ENCODE data around the gene LINGO4.
"Not testable (repeated sequence)": the region's sequence is repeated elsewhere in the genome, so short reads cannot be mapped to it uniquely, and the experiment has no call there.

LINGO4 gene

GRCh38 chr1:151779852-151780251 lies 25.4 kb downstream of the LINGO4 start:
- DNase-seq (ENCODE audit: extremely low read depth, low read depth) = no peak
- TF ChIP-seq, protein P1, sequence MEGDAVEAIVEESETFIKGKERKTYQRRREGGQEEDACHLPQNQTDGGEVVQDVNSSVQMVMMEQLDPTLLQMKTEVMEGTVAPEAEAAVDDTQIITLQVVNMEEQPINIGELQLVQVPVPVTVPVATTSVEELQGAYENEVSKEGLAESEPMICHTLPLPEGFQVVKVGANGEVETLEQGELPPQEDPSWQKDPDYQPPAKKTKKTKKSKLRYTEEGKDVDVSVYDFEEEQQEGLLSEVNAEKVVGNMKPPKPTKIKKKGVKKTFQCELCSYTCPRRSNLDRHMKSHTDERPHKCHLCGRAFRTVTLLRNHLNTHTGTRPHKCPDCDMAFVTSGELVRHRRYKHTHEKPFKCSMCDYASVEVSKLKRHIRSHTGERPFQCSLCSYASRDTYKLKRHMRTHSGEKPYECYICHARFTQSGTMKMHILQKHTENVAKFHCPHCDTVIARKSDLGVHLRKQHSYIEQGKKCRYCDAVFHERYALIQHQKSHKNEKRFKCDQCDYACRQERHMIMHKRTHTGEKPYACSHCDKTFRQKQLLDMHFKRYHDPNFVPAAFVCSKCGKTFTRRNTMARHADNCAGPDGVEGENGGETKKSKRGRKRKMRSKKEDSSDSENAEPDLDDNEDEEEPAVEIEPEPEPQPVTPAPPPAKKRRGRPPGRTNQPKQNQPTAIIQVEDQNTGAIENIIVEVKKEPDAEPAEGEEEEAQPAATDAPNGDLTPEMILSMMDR (IDR thresholded peaks at IDR 0.05; ENCODE audit: low read depth, low read length) = no peak

- DNase-seq (ENCODE audit: extremely low read depth, low read depth) = no peak
- TF ChIP-seq, protein P1 (IDR thresholded peaks at IDR 0.05; ENCODE audit: low read depth, low read length) = no peak
These were observed 27.9 kb downstream of the LINGO4 start for GRCh38 chr1:151777317-151777716.

DNA sequence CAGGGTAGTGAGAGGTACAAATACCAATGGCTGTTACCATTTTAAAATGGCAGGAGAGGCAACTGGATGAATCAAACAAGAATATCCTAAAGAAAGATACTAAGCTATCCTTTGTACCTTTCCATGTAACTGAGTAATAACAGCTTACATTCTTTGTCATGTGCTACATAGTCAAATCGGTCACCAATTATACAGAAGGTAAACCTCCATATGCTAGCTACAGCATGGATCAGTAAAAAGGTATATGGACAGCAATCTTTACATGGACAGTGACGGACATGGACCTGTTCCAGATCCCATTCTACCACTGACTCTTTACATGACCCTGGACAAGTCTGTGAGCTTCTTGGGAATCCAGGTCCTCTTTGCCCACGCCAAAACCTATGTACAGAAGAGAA lies 28.6 kb downstream of the LINGO4 start:
- TF ChIP-seq, protein P1 (IDR thresholded peaks at IDR 0.05; ENCODE audit: low read depth, low read length) = no peak
- DNase-seq (ENCODE audit: extremely low read depth, low read depth) = no peak

GRCh38 chr1:151775894-151776664 lies 29.1 kb downstream of the LINGO4 start:
- TF ChIP-seq, protein P1 (IDR thresholded peaks at IDR 0.05; ENCODE audit: low read depth, low read length) = no peak

GRCh38 chr1:151774256-151774922 lies 30.8 kb downstream of the LINGO4 start:
- no peak for DNase-seq (ENCODE audit: extremely low read depth, low read depth)
- TF ChIP-seq, protein P1 (IDR thresholded peaks at IDR 0.05; ENCODE audit: low read depth, low read length) = no peak

More at GRCh38 chr1:151775894-151776664, 29.1 kb downstream of the LINGO4 start:
- no peak for DNase-seq (ENCODE audit: extremely low read depth, low read depth)

DNA sequence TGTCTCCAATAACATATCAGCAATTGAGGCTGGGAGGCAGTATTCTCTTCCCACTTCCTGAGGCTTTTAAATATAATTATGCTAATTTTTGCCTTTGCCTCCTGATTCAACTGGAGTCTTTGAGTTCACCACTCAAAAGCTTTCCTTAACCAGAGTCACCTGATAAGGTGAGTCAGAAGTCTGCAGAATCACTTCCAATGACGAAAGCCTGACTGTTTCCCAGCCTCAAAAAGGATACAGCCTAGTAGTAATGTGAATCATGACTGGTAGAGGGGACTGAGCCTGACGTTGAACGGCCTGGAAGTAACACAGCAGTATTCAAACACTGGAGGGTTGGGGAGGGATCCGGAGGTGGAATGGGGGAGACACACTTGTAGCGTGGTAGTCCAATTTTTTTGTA lies 31.5 kb downstream of the LINGO4 start:
- TF ChIP-seq, protein P1 (IDR thresholded peaks at IDR 0.05; ENCODE audit: low read depth, low read length) = no peak
- no peak for DNase-seq (ENCODE audit: extremely low read depth, low read depth)

- not testable (repeated sequence) for DNase-seq (ENCODE audit: extremely low read depth, low read depth)
These were observed 35.9 kb downstream of the LINGO4 start for GRCh38 chr1:151769270-151769669.

- not testable (repeated sequence) for DNase-seq (ENCODE audit: extremely low read depth, low read depth)
These were observed 36.7 kb downstream of the LINGO4 start for GRCh38 chr1:151768351-151769066.
